ENCODE data around the gene GAB1. TPM values are rescaled to one million over a fixed set of nuclear protein-coding genes. Genes with fewer than 3 reads are reported as not detected.

The GAB1 gene
- total RNA-seq, 4 donors from 2014 or later: 102 to 129 (median 118) TPM

- H3K4me1 ChIP-seq: peaks cover 65 to 86% (median 73%) of the 10 kb centered on the region in 3 donors
These were observed 38.1 kb downstream of the GAB1 start for GRCh38 chr4:143374771-143375170.

GRCh38 chr4:143375326-143376073, 38.8 kb downstream of the GAB1 start:
- H3K27ac ChIP-seq: peak overlapping the region; percentile 78 to 95 (median 82)
- WGBS, 2 donors (ENCODE audit: low coverage in 1 of 2): 23 to 36% methylated on average over 4 to 6 of the region's 6 CpGs
- ATAC-seq: peak; percentile 58
- peaks cover 67 to 87% (median 69%) of the 10 kb centered on the region in 3 donors for H3K4me1 ChIP-seq
- TF ChIP-seq CTCF (IDR thresholded peaks at IDR 0.05) (peak in 3 of 4 experiments; percentile 34 to 58 (median 35)), POLR2AphosphoS5 (IDR thresholded peaks at IDR 0.05) (no peak), EP300 (IDR thresholded peaks at IDR 0.05) (no peak), POLR2A (IDR thresholded peaks at IDR 0.05) (no peak)
- no peaks in the 10 kb centered on the region for H3K36me3 ChIP-seq
- H3K9me3 ChIP-seq: no peaks in the 10 kb centered on the region
- H3K27me3 ChIP-seq: no peaks in the 10 kb centered on the region
- no peak overlapping the region for H3K4me3 ChIP-seq

More at GRCh38 chr4:143374771-143375170, 38.1 kb downstream of the GAB1 start:
- Histone ChIP-seq H3K27ac (peak overlapping the region; percentile 53 to 82 (median 80)), H3K27me3 (no peaks in the 10 kb centered on the region), H3K9me3 (no peaks in the 10 kb centered on the region), H3K36me3 (no peaks in the 10 kb centered on the region), H3K4me3 (no peak overlapping the region)
- WGBS, 2 donors (ENCODE audit: low coverage in 1 of 2): 0% methylated on average over 1 of the region's 6 CpGs
- no peak for ATAC-seq
- TF ChIP-seq CTCF (IDR thresholded peaks at IDR 0.05): no peak
- TF ChIP-seq POLR2AphosphoS5 (IDR thresholded peaks at IDR 0.05): no peak
- TF ChIP-seq POLR2A (IDR thresholded peaks at IDR 0.05): no peak
- TF ChIP-seq EP300 (IDR thresholded peaks at IDR 0.05): no peak

- Histone ChIP-seq H3K27ac (peak overlapping the region; percentile 78 to 95 (median 82)), H3K9me3 (no peaks in the 10 kb centered on the region), H3K4me1 (peaks cover 78 to 100% (median 81%) of the 10 kb centered on the region in 3 donors), H3K27me3 (no peaks in the 10 kb centered on the region), H3K4me3 (peak overlapping the region in 1 of 2 donors; percentile 12), H3K36me3 (no peaks in the 10 kb centered on the region)
- peak; percentile 45 for TF ChIP-seq POLR2AphosphoS5 (IDR thresholded peaks at IDR 0.05)
- no peak for TF ChIP-seq EP300 (IDR thresholded peaks at IDR 0.05)
- TF ChIP-seq POLR2A (IDR thresholded peaks at IDR 0.05): no peak
- TF ChIP-seq CTCF (IDR thresholded peaks at IDR 0.05): no peak
- peak; percentile 42 for ATAC-seq
- 23 to 28% methylated on average over 7 of the region's 7 CpGs for WGBS, 2 donors (ENCODE audit: low coverage in 1 of 2)
These were observed 41.0 kb downstream of the GAB1 start for GRCh38 chr4:143377611-143378099.

- 44 to 51% methylated on average over 3 of the region's 3 CpGs for WGBS, 2 donors (ENCODE audit: low coverage in 1 of 2)
These were observed 44.0 kb downstream of the GAB1 start for GRCh38 chr4:143380629-143381028.

More at GRCh38 chr4:143380629-143381028, 44.0 kb downstream of the GAB1 start:
- H3K4me1 ChIP-seq: peaks cover 66 to 100% (median 79%) of the 10 kb centered on the region in 3 donors
- TF ChIP-seq POLR2A (IDR thresholded peaks at IDR 0.05) (no peak), CTCF (IDR thresholded peaks at IDR 0.05) (no peak), POLR2AphosphoS5 (IDR thresholded peaks at IDR 0.05) (no peak), EP300 (IDR thresholded peaks at IDR 0.05) (no peak)
- H3K27me3 ChIP-seq: no peaks in the 10 kb centered on the region
- no peaks in the 10 kb centered on the region for H3K9me3 ChIP-seq
- peak overlapping the region; percentile 81 to 95 (median 84) for H3K27ac ChIP-seq
- no peak for ATAC-seq
- no peaks in the 10 kb centered on the region for H3K36me3 ChIP-seq
- no peak overlapping the region for H3K4me3 ChIP-seq
